Naive B cell (primary cell): ENCODE results near the gene ASTN2. TPM values are rescaled to one million over a fixed set of nuclear protein-coding genes. Genes with fewer than 3 reads are reported as not detected.

Experiments used
- ATAC-seq, 2 donors: fragments of 150-1000 bp; cut with Tn5 transposase; 2 replicates each; pipeline ENCODE4 v1.10.0; 2021; ENCODE audit warnings: low read depth in 2 of 2, mild to moderate bottlenecking in 2 of 2, moderate library complexity in 2 of 2
- DNase-seq: peaks from one replicate; pipeline ENCODE4 v3.0.0; 2022
- H3K27ac Mint-ChIP-seq, 6 donors: one replicate each; pipeline ENCODE4 v1.8.0; 2020 to 2022; ENCODE audit warnings: mild to moderate bottlenecking in 6 of 6, mixed read lengths in 6 of 6, moderate library complexity in 5 of 6, inconsistent platforms in 2 of 6
- H3K27me3 Mint-ChIP-seq, 3 donors: one replicate each; pipeline ENCODE4 v1.8.0; 2021 to 2022; ENCODE audit warnings: mixed read lengths in 3 of 3, mild to moderate bottlenecking in 1 of 3
- H3K36me3 Mint-ChIP-seq, 2 donors: one replicate each; pipeline ENCODE4 v1.8.0; 2020 to 2022; ENCODE audit warnings: mixed read lengths in 2 of 2, inconsistent platforms in 1 of 2, mild to moderate bottlenecking in 1 of 2
- H3K4me1 Mint-ChIP-seq, 3 donors: one replicate each; pipeline ENCODE4 v1.8.0; 2020 to 2022; ENCODE audit warnings: mixed read lengths in 3 of 3, inconsistent platforms in 1 of 3, mild to moderate bottlenecking in 1 of 3, moderate library complexity in 1 of 3
- H3K4me3 Mint-ChIP-seq, 8 donors: one replicate each; pipeline ENCODE4 v1.8.0; 2020 to 2022; ENCODE audit warnings: mild to moderate bottlenecking in 8 of 8, mixed read lengths in 8 of 8, moderate library complexity in 8 of 8, inconsistent platforms in 2 of 8
- H3K9me3 Mint-ChIP-seq, 7 donors: one replicate each; pipeline ENCODE4 v1.8.0; 2020 to 2022; ENCODE audit warnings: mixed read lengths in 7 of 7, mild to moderate bottlenecking in 5 of 7, inconsistent platforms in 2 of 7, moderate library complexity in 1 of 7
- polyA plus RNA-seq, 6 donors: library from polyadenylated mRNA; unstranded; fragments of 300-500 nt; fragmentation: Illumina TruSeq; gene quantifications; one replicate each; pipeline ENCODE4 v1.2.3, GENCODE V29; 2021; ENCODE audit warnings: low read depth in 6 of 6

Gene ASTN2
- polyA plus RNA-seq, 6 donors from 2014 or later = 0.89 to 2.5 (median 1.5) TPM; not detected in 1

- ATAC-seq = no peak
- Mint-ChIP-seq H3K27me3 (no peaks in the 10 kb centered on the region), H3K4me1 (no peaks in the 10 kb centered on the region), H3K27ac (no peak overlapping the region), H3K4me3 (no peak overlapping the region), H3K9me3 (peaks cover 0 to 17% (median 6%) of the 10 kb centered on the region in 7 donors), H3K36me3 (no peaks in the 10 kb centered on the region)
- no peak for DNase-seq
These were observed 118.4 kb downstream of the ASTN2 start for GRCh38 chr9:117296453-117296852.

- peaks cover 0 to 17% (median 5%) of the 10 kb centered on the region in 7 donors for H3K9me3 Mint-ChIP-seq
- H3K36me3 Mint-ChIP-seq = no peaks in the 10 kb centered on the region
- no peaks in the 10 kb centered on the region for H3K27me3 Mint-ChIP-seq
- peak overlapping the region in 2 of 6 donors; percentile 14 to 39 for H3K27ac Mint-ChIP-seq
- DNase-seq = no peak
- no peak for ATAC-seq
- no peaks in the 10 kb centered on the region for H3K4me1 Mint-ChIP-seq
- H3K4me3 Mint-ChIP-seq = no peak overlapping the region
These were observed 121.4 kb downstream of the ASTN2 start for GRCh38 chr9:117293206-117294114.

GRCh38 chr9:117290856-117291622 lies 123.8 kb downstream of the ASTN2 start:
- no peak for ATAC-seq
- H3K4me3 Mint-ChIP-seq = no peak overlapping the region

DNA sequence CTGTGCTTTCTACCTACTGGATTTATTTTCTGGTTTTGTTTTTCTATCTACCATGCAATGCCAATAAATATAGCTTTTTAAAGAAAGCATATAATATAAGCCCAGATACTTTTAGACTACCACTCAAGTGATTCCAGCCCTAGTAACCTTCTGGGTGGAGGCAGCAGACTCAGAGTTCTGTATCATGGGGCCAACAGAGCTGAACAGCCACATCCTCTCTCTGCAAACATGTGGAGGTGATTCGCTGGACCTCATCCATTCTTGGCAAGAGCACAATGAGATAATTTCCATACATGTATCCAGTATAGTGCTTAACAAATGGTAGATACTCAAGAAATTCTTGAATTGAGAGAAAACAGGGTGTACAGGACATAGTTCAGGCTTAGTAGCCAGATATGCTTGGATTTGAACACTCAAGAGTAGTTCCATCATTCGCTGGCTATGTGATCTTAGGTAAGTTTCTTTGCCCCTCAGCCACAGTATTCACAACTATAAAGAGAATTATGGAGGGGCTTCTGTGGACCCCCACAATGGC lies 124.5 kb downstream of the ASTN2 start:
- Mint-ChIP-seq H3K27ac (no peak overlapping the region), H3K27me3 (no peaks in the 10 kb centered on the region)
- no peak for ATAC-seq

More at GRCh38 chr9:117290856-117291622, 123.8 kb downstream of the ASTN2 start:
- Mint-ChIP-seq H3K27me3 (no peaks in the 10 kb centered on the region), H3K36me3 (no peaks in the 10 kb centered on the region), H3K27ac (no peak overlapping the region), H3K4me1 (no peaks in the 10 kb centered on the region), H3K9me3 (peaks cover 0 to 12% (median 6%) of the 10 kb centered on the region in 7 donors)
- no peak for DNase-seq

DNA sequence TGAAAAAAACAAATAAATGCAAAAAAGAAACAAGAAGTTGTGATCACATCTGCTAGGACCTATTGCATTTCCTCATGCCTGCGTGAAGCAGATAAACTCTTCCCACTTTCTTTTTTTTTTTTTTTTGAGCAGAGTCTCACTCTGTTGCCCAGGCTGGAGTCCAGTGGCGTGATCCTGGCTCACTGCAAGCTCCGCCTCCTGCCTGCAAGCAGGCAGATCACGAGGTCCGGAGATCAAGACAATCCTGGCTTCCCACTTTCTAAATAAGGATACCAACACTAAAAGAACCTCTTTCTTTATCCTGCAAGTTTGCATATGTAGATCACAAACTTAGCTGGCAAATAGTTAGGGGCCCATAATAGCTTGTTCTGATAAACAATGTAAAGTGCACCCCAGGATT lies 128.6 kb downstream of the ASTN2 start:
- no peak for DNase-seq
- Mint-ChIP-seq H3K27ac (no peak overlapping the region), H3K36me3 (no peaks in the 10 kb centered on the region), H3K4me3 (no peak overlapping the region), H3K4me1 (no peaks in the 10 kb centered on the region), H3K9me3 (peaks cover 0 to 6% (median 0%) of the 10 kb centered on the region in 7 donors), H3K27me3 (no peaks in the 10 kb centered on the region)
- no peak for ATAC-seq

More for the DNA sequence above, 124.5 kb downstream of the ASTN2 start:
- Mint-ChIP-seq H3K4me1 (no peaks in the 10 kb centered on the region), H3K36me3 (no peaks in the 10 kb centered on the region), H3K4me3 (no peak overlapping the region), H3K9me3 (peaks cover 0 to 7% (median 5%) of the 10 kb centered on the region in 7 donors)
- DNase-seq = no peak

DNA sequence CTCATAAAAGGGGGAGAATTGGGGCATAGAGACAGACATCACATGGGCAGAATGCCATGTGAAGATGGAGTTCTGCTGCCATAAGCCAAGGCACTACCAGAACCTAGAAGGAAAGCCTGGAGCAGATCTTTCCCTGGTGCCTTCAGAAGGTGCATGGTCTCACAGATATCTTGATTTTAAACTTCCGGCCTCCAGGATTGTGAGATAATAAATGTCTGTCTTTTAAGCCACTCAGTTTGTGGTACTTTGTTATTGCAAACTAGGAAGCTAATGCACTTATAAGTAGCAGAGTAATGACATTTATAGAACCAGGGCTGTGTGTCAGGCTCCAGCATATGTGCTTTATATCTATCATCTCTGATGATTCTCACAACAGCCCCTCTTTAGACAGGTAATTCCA lies 130.4 kb downstream of the ASTN2 start:
- no peak for ATAC-seq
- DNase-seq = no peak
- Mint-ChIP-seq H3K36me3 (no peaks in the 10 kb centered on the region), H3K9me3 (peaks cover 0 to 6% (median 0%) of the 10 kb centered on the region in 7 donors), H3K27me3 (no peaks in the 10 kb centered on the region), H3K4me3 (no peak overlapping the region), H3K4me1 (no peaks in the 10 kb centered on the region), H3K27ac (no peak overlapping the region)

DNA sequence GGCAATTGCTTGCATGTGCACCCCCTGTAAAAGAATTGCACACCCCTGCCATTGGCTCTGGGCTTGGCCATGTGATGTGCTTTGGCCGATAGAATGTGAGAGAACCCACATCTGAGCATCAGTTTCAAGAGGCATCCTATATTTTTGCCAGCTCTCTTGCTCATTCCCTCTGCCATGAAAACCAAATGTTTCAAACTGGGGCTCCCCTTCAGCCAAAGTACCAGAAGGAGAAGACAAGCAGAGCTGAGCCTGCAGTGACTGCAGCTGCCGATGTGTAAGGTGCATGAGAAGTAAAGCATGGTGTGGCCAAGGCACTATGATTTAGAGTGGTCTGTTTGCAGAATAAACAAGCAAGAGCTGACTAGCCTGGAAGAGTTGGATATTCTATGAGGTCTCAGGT lies 132.3 kb downstream of the ASTN2 start:
- H3K4me3 Mint-ChIP-seq = no peak overlapping the region

DNA sequence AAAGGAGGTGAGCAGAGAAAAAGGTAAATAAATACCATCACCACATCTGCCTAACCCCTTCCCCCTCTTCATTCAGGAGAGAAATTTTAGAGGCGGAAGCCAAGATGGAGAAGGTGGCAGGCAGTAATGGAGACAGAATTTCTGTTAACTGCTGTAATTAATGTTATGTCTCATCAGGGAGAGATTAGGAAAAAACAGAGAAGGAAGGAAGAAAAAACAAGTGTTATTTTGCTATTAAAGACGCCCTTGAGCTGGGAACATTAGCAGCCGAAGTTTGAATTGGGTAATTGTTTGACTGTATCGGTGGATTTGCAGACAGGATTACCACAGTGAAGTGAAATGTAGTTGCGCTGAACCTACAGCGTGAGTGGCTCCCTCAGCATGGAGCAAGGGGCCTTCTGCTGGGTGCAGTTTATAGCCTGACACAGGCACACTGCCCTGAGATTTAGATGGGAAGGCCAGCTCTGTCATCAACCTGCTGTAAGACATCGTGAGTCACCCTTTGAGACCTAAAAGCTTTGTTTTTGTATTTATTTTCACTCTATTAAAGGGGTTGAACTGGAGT lies 136.3 kb downstream of the ASTN2 start:
- Mint-ChIP-seq H3K36me3 (no peaks in the 10 kb centered on the region), H3K27ac (peak overlapping the region in 1 of 6 donors; percentile 83), H3K27me3 (no peaks in the 10 kb centered on the region), H3K4me3 (no peak overlapping the region), H3K4me1 (no peaks in the 10 kb centered on the region), H3K9me3 (peaks cover 0 to 6% (median 0%) of the 10 kb centered on the region in 7 donors)
- DNase-seq (no peak), ATAC-seq (no peak)

More for the DNA sequence above, 132.3 kb downstream of the ASTN2 start:
- DNase-seq = no peak
- Mint-ChIP-seq H3K27me3 (no peaks in the 10 kb centered on the region), H3K27ac (no peak overlapping the region), H3K4me1 (no peaks in the 10 kb centered on the region), H3K9me3 (peaks cover 0 to 6% (median 0%) of the 10 kb centered on the region in 7 donors), H3K36me3 (no peaks in the 10 kb centered on the region)
- ATAC-seq = no peak

GRCh38 chr9:117278020-117278419 lies 136.8 kb downstream of the ASTN2 start:
- no peaks in the 10 kb centered on the region for H3K27me3 Mint-ChIP-seq
- H3K9me3 Mint-ChIP-seq = peaks cover 0 to 8% (median 2%) of the 10 kb centered on the region in 7 donors
- no peak for ATAC-seq
- H3K27ac Mint-ChIP-seq = no peak overlapping the region
- no peaks in the 10 kb centered on the region for H3K4me1 Mint-ChIP-seq
- no peaks in the 10 kb centered on the region for H3K36me3 Mint-ChIP-seq
- no peak for DNase-seq
- H3K4me3 Mint-ChIP-seq = no peak overlapping the region

DNA sequence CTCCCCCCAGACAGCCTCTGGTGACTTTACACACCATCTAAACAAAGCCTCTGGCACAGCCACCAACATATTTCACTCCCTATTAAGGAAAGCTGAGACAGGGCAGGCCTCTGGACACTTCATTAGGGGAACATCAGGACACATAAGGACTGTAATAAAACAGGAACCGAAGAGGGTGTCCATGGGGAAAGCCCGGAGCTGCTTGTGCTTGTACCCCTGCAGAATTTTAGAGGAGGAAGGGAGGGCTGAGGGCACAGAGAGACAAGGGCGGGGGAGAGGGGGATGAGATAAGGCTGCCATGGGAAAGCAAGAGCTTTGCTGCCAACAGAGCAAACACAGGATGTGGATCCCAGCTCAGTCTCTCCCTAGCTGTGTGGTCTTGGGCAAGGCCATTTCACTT lies 138.4 kb downstream of the ASTN2 start:
- no peak for ATAC-seq
- no peaks in the 10 kb centered on the region for H3K36me3 Mint-ChIP-seq
- H3K4me3 Mint-ChIP-seq = no peak overlapping the region
- H3K4me1 Mint-ChIP-seq = no peaks in the 10 kb centered on the region
- peaks cover 0 to 9% (median 2%) of the 10 kb centered on the region in 7 donors for H3K9me3 Mint-ChIP-seq
- no peak overlapping the region for H3K27ac Mint-ChIP-seq
- no peaks in the 10 kb centered on the region for H3K27me3 Mint-ChIP-seq
- no peak for DNase-seq

- Mint-ChIP-seq H3K4me3 (no peak overlapping the region), H3K27me3 (no peaks in the 10 kb centered on the region), H3K36me3 (no peaks in the 10 kb centered on the region), H3K27ac (no peak overlapping the region), H3K9me3 (peaks cover 0 to 11% (median 5%) of the 10 kb centered on the region in 7 donors), H3K4me1 (no peaks in the 10 kb centered on the region)
- DNase-seq (no peak), ATAC-seq (no peak)
These were observed 141.2 kb downstream of the ASTN2 start for GRCh38 chr9:117273612-117274011.

GRCh38 chr9:117268847-117269446 lies 145.9 kb downstream of the ASTN2 start:
- DNase-seq (no peak), ATAC-seq (no peak)
- Mint-ChIP-seq H3K27ac (no peak overlapping the region), H3K4me3 (no peak overlapping the region), H3K4me1 (no peaks in the 10 kb centered on the region), H3K9me3 (peaks cover 0 to 11% (median 8%) of the 10 kb centered on the region in 7 donors), H3K36me3 (no peaks in the 10 kb centered on the region), H3K27me3 (no peaks in the 10 kb centered on the region)
